Prostate gland (tissue), 2 donors: ENCODE results near the gene TMEM174. TPM values are rescaled to one million over a fixed set of nuclear protein-coding genes. Genes with fewer than 3 reads are reported as not detected.

Source experiments
- DNase-seq: peaks from one replicate; pipeline ENCODE4 v3.0.0-alpha.2; 2019; ENCODE audit warnings: low spot score
- H3K27ac ChIP-seq, 2 donors: fragments of 200-600 bp; sonication (generic); 2 replicates each; pipeline ENCODE4 v1.5.1; 2017 to 2019
- H3K27me3 ChIP-seq: fragments of 200-600 bp; sonication (generic); replicated peaks from 2 replicates; pipeline ENCODE4 v1.5.1; 2019; ENCODE audit not compliant: insufficient read depth
- H3K36me3 ChIP-seq, 2 donors: fragments of 200-600 bp; sonication (generic); 1 replicate in 1 of 2; 2 replicates in 1 of 2; pipeline versions ENCODE4 v1.5.1 to v1.8.1; 2017 to 2019
- H3K4me1 ChIP-seq: fragments of 200-600 bp; sonication (generic); replicated peaks from 2 replicates; pipeline ENCODE4 v1.5.1; 2019
- H3K4me3 ChIP-seq, 2 donors: fragments of 200-600 bp; sonication (generic); 2 replicates each; pipeline ENCODE4 v1.5.1; 2017 to 2019
- H3K9me3 ChIP-seq: fragments of 200-600 bp; sonication (generic); 2 replicates; pipeline ENCODE4 v1.5.1; 2017
- POLR2A ChIP-seq: fragments of 450-650 bp; IDR thresholded peaks from one replicate; pipeline ENCODE4 v1.6.1; 2016; ENCODE audit warnings: antibody characterized with exemption, mild to moderate bottlenecking
- POLR2AphosphoS5 ChIP-seq: sonication (generic); formaldehyde crosslinking; IDR thresholded peaks from one replicate; pipeline ENCODE4 v1.6.1; 2017; ENCODE audit warnings: antibody characterized with exemption
- WGBS: methylation state at CpG from one replicate; pipeline ENCODE4 v1.1.5; 2018; 5-methylcytosine and 5-hydroxymethylcytosine counted together
- intact Hi-C: fragments of 100-400 bp; cut with DNase I; formaldehyde crosslinking; loops from one replicate; pipeline ENCODE4 v1.14.2; 2022
- total RNA-seq, 2 donors: library from RNA; depleted of rRNA; stranded (reverse); fragments of >200 nt; gene quantifications; one replicate each; pipeline ENCODE4 v1.1.0, GENCODE V29; 2016
- TF ChIP-seq, protein P1 (sequence below), 4 experiments: fragments of 200-600 bp in 2 of 4; fragments of 450-650 bp in 2 of 4; sonication (generic) in 2 of 4; IDR thresholded peaks; 1 replicate in 3 of 4; 2 replicates in 1 of 4; pipeline ENCODE4 v1.5.1; 2016 to 2019; ENCODE audit warnings: antibody characterized with exemption in 4 of 4, mild to moderate bottlenecking in 2 of 4, moderate library complexity in 2 of 4

Gene TMEM174
- total RNA-seq, 2 donors from 2014 or later: not detected

- H3K36me3 ChIP-seq: no peaks in the 10 kb centered on the region
- 88% methylated on average over 3 of the region's 3 CpGs for WGBS
- no peaks in the 10 kb centered on the region for H3K4me1 ChIP-seq
- H3K27ac ChIP-seq: no peak overlapping the region
- TF ChIP-seq POLR2AphosphoS5 (no peak), POLR2A (no peak)
- TF ChIP-seq, protein P1, sequence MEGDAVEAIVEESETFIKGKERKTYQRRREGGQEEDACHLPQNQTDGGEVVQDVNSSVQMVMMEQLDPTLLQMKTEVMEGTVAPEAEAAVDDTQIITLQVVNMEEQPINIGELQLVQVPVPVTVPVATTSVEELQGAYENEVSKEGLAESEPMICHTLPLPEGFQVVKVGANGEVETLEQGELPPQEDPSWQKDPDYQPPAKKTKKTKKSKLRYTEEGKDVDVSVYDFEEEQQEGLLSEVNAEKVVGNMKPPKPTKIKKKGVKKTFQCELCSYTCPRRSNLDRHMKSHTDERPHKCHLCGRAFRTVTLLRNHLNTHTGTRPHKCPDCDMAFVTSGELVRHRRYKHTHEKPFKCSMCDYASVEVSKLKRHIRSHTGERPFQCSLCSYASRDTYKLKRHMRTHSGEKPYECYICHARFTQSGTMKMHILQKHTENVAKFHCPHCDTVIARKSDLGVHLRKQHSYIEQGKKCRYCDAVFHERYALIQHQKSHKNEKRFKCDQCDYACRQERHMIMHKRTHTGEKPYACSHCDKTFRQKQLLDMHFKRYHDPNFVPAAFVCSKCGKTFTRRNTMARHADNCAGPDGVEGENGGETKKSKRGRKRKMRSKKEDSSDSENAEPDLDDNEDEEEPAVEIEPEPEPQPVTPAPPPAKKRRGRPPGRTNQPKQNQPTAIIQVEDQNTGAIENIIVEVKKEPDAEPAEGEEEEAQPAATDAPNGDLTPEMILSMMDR (IDR thresholded peaks at IDR 0.05): no peak
- H3K27me3 ChIP-seq: no peaks in the 10 kb centered on the region
- H3K9me3 ChIP-seq: no peaks in the 10 kb centered on the region
- intact Hi-C loops: no loop called here
- no peak for DNase-seq
- H3K4me3 ChIP-seq: no peak overlapping the region
Observed at GRCh38 chr5:73198833-73199592, 26.0 kb downstream of the TMEM174 start.

GRCh38 chr5:73199671-73200070 is 26.7 kb downstream of the TMEM174 start:
- Histone ChIP-seq H3K36me3 (no peaks in the 10 kb centered on the region), H3K27me3 (no peaks in the 10 kb centered on the region), H3K4me3 (no peak overlapping the region), H3K27ac (no peak overlapping the region), H3K4me1 (no peaks in the 10 kb centered on the region), H3K9me3 (no peaks in the 10 kb centered on the region)
- DNase-seq: no peak
- WGBS: 78% methylated on average over 5 of the region's 5 CpGs
- intact Hi-C loops: no loop called here
- TF ChIP-seq POLR2A: no peak
- TF ChIP-seq, protein P1 (IDR thresholded peaks at IDR 0.05): no peak
- no peak for TF ChIP-seq POLR2AphosphoS5

DNA sequence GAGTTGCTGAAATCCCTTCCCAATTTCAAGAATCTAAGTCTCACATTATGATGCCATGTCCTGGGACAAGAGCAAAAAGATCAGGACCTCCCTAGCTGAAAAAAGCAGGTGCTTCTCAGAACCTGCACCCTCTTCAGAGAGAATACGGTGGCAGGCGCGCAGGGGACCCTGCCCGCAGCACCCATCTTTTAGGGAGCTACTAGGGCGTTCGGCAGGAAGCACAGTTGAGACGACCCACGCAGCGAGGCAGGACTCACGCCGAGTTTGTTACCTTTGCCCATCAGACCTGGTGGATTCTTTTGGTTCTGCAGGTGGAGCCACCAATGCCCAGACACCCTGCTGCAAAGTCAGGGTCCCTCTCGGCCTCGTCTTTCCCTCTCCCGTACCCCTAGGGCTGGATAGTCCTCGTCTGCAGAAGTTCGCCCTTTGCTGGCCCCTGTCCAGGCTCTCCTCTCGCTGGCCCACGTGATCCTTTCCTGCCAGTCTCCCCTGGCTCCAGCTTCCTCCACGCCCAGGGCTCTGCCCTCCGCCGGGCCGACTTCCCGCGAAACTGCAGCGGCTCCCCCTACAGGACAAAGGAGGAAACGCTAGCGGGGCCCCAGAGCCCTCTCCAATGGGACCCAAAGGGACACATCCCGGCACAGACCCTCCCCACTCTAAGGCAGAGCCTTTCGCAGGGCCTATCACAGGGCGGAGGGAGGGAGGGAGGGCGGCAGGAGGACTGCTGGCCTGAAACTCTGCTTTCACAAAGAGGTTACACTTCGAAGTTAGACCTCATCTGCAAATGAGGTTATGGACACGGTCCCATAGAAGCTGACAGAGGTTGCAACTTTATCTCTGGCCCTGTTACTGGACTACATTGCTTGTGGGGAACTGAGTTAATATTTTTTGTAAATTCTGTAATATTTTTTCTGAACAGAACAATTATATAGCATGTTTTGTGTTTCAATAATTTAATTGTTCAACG is 28.8 kb downstream of the TMEM174 start:
- WGBS: 34% methylated on average over 34 of the region's 34 CpGs
- H3K4me1 ChIP-seq: no peaks in the 10 kb centered on the region
- H3K27ac ChIP-seq: no peak overlapping the region
- no peaks in the 10 kb centered on the region for H3K9me3 ChIP-seq
- no peak for DNase-seq
- H3K4me3 ChIP-seq: no peak overlapping the region
- no peaks in the 10 kb centered on the region for H3K36me3 ChIP-seq
- no peaks in the 10 kb centered on the region for H3K27me3 ChIP-seq
- intact Hi-C loops: no loop called here
- TF ChIP-seq POLR2A (no peak), POLR2AphosphoS5 (no peak)
- TF ChIP-seq, protein P1 (IDR thresholded peaks at IDR 0.05): peak in 3 of 4 experiments; percentile 35 to 46 (median 45)

- Histone ChIP-seq H3K36me3 (no peaks in the 10 kb centered on the region), H3K4me3 (no peak overlapping the region), H3K27ac (no peak overlapping the region), H3K9me3 (no peaks in the 10 kb centered on the region), H3K27me3 (no peaks in the 10 kb centered on the region), H3K4me1 (no peaks in the 10 kb centered on the region)
- TF ChIP-seq POLR2AphosphoS5: no peak
- TF ChIP-seq, protein P1 (IDR thresholded peaks at IDR 0.05): no peak
- no peak for TF ChIP-seq POLR2A
- intact Hi-C loops: no loop called here
- DNase-seq: no peak
- WGBS: 58% methylated on average over 3 of the region's 3 CpGs
Observed at GRCh38 chr5:73204332-73204731, 31.3 kb downstream of the TMEM174 start.
